NCI-H748 (cell line): ENCODE data around the gene P2RY6.

ENCODE experiments used
- DNase-seq: peaks from one replicate; lab custom pipeline; 2025; ENCODE audit not compliant: unreplicated experiment; lab: John Stamatoyannopoulos, UW

Gene P2RY6

GRCh38 chr11:73314117-73314961 is 42.2 kb downstream of the P2RY6 start:
- no peak for DNase-seq

GRCh38 chr11:73315293-73316020 is 43.3 kb downstream of the P2RY6 start:
- no peak for DNase-seq

- no peak for DNase-seq
Observed at GRCh38 chr11:73316422-73316821, 44.3 kb downstream of the P2RY6 start.

- DNase-seq: no peak
Observed at GRCh38 chr11:73317373-73317772, 45.2 kb downstream of the P2RY6 start.

DNA sequence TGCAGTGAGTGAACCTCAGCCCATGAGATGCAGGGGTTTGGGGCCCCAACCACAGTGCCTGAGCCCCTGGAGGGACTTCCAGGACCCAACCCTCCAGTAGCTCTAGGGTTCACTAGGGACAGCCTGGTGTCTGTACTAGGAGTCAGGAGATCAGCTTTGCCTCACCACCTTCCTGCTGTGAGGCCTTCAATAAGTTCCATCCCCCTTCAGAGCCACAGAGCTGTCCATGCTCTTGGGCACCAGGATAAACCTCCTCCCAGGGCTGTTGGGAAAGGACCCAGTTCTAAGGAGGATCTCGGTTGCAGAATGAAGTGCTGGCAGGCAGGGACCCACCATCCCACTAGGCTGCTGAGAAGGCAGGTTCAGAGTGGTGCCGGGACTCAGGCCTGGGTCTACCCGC is 45.7 kb downstream of the P2RY6 start:
- DNase-seq: no peak

- no peak for DNase-seq
Observed at GRCh38 chr11:73318501-73319011, 46.4 kb downstream of the P2RY6 start.

DNA sequence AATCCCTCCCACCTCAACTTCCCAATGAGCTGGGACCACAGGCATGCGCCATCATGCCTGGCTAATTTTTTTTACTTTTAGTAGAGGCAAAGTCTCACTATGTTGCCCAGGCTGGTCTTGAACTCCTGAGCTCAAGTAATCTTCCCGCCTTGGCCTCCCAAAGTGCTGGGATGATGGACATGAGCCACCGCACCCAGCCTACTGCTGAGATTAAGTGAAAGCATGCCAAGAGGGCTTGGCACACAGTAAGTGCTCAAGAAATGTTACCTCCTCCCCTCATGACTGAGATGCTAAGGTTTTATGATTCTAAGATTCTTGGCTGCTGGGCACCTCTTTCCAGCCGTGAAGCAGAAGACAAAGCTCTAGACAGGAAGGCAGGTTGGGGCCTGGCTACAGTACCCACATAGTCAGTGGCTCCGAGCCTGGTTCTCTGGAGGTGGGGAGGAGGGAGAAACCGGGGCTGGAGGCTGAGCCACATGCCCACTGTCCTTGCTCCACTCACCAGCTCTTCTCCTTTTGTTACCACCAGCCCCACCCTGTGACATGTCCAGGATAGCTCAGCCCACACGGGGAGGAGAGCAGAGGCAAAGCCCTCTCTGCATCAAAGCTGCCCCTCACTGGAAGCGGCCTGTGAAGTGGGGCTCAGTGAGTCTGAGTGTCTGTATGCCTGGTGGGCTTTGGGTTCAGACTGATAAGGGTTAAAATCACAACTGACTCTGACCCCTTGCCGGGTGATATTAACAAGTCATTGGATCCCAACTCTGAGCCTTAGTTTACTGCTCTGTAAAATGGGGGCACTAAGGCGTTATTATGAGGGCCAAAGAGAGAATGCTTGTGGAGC is 48.8 kb downstream of the P2RY6 start:
- no peak for DNase-seq

DNA sequence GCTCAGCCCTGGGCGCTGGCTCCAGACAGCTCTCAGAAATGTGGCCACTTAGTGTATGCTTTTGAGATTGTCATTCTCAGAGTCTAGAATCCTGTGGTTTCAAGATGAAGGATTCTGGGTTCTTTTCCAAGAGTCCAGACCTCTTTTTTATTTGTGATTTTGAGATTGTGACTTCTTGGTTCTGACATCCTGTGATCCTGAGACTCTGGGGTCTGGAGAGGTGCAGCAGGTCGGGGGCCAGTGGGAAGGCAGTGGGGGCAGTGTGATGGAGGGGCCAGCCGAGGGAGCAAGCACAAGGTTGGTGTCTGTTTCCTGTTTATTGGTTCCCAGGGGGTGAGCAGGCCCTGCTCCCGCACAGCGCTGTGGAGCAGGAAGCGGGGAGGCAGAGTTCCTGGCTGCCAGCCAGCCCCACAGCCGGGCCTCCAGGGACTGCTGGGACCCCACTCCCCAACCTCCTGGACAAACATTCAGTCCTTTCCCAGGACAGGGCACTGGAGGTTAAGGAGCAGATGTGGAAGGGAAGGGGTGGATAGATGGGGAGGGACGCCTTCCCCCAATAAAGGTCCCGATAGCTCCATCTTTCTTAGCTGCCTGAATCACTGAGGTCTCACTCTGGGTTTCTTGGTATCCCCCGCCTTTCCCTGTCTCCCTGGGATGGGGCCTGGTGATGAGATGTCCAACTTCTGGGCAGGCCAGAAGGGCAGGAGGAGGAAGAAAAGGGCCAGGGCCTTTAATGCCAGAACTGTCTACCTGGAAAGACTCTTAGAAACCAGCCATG is 49.7 kb downstream of the P2RY6 start:
- DNase-seq: peak; percentile 14

DNA sequence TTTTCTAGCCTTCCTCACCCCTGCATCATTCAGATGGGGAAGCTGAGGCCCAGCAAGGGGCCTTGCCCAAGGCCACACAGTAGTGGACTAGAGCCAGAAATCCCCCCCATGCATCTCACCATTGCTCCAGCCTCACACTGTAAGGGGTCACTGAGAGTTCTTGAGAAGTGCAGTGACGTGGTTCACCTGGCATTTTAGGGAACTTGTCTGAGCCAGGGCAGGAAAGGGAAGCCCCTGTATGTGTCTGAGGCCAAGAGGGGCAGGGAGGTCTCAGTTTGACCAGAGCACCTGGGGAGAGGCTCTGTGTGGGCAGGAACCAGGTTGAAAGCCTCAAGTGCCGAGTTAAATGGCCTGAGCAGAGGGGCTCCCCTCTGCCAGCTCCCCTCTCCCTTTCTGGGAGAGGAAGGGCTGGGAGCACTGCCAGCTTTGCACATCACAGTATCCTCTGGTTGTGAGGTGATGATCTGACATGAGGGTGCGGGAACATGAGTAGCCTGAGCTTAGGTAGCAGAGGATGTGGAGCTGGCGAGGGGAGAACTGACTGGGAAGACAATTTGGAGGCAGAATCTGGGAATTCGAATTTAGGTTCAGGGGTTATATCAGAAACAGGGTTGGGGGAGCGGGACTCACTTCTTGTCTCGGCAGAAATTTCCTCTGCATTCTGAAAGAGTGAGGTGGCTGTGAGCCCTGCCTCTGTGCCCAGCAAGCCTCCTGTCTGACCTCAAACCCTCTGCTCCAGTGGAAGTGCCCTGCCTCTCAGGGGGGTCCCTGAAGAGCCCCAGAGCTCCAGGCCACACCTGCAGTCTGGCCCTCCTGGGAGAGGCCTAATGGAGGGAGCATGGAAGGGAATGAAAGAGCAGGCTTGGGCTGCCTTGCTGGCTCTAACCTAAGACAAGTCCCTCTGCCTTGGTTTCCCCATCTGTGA is 50.5 kb downstream of the P2RY6 start:
- DNase-seq: no peak

DNA sequence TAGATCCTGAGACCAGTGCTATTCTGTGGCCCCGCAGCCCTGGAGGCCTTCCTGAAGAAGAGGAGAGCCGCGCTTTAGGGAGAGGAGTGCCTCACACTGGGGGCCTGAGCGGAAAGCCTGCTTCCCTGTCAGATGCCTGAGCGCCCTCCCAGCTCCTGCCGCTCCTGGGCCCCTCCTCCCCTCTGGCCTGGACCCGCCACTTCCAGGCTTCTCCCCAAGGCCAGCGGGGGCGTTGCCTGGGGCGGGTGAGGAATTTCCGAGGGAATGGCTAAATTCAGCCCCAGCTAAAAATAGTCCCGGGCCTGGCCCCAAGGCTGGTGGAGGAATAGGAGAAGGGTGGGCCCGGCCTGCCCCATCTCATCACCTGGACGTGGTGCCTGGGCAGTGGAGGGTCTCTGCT is 51.3 kb downstream of the P2RY6 start:
- no peak for DNase-seq

GRCh38 chr11:73324116-73324515 is 52.0 kb downstream of the P2RY6 start:
- no peak for DNase-seq

DNA sequence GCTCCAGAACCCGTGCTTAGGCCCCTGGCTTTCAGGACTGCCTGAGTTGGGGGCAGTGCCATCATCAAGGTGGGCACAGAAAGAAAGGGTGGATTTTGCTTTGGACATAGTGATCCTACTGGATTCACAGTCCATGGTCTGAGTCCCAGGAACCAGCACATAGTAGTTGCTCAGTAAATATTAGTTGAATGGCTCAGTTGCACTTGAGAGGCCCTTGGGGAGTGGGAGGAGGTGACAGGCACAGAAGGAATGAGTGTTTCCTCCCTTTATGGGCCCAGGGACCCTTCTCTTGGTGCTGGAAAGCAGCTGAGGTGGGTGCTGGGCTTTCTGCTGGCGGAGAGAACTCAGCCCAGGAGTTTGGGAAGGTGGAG is 52.5 kb downstream of the P2RY6 start:
- DNase-seq: no peak

DNA sequence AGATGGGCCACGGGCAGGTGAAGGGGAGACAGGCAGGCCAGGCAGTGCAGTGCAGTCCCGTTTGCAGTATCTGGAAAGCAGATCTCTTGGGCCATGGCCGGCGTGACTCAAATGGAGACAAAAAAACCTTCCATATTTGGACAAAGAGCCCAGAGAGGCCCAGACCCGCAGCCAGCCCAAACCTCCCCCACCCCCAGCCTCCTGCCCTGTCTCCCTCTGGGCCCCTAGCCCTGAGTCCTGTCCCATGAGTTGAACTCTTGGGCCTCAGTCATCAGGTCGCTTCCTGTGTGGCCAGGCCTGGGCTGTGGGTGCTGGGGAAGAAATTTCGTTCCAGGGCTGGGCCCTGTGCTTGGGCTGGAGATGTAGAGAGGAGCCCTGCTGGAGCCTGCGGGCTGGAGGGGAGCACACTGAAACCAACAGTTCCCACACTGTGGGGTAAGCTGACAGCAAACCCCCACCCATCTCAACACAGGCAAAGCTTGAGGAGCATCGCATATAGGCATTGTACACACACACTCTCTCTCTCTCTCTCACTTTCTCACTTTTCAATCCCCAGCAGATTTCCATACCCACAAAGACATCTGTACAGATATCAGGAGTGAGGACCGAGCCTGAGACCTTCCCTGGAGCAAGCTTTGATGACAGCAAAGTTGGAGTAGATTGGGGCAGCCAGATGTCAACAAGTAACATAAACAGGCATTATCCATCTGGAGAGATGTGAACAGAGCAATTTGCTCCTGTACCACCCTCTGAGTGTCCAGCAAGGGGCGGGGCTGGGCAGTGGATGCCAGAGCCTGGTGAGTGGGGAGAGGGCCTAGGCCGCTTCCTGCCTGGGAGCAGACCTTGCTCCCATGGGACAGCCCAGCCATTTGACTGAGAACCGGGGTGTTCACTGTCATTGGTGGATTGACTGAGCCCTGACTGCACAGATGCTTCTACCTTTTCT is 53.2 kb downstream of the P2RY6 start:
- DNase-seq: no peak

GRCh38 chr11:73326929-73327811 is 55.0 kb downstream of the P2RY6 start:
- DNase-seq: no peak

DNA sequence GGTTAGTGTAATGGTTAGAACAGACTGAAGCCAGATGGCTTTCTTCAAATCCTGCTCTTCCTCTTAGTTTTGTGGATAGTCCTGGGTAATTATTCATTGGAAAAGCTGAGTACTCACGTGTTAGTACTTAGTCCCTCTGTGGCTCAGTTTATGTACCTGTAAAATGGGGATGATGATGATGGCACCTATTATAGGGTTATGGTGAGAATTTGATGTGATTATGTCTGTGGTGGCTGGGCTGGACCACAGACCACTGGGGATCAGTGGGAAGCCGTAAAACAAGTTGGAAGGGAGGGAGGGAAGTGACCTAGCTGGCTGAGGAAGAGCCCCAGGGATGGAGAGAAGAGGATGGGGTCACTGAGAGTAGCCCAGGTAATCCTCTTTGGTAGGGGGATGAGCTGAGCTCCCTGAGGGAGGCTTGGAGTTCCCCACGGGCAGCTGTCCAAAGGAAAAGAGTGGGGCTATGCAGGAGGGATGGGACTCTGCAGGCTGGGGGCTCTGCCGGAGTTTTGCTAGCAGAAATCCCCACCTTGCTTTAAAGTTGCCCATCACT is 55.8 kb downstream of the P2RY6 start:
- no peak for DNase-seq

- DNase-seq: no peak
Observed at GRCh38 chr11:73330569-73331093, 58.5 kb downstream of the P2RY6 start.
